ENCODE results near the gene CPNE4.

GRCh38 chr3:132037581-132037980 is 2.8 kb upstream of the CPNE4 start:
- TF ChIP-seq, protein P1, sequence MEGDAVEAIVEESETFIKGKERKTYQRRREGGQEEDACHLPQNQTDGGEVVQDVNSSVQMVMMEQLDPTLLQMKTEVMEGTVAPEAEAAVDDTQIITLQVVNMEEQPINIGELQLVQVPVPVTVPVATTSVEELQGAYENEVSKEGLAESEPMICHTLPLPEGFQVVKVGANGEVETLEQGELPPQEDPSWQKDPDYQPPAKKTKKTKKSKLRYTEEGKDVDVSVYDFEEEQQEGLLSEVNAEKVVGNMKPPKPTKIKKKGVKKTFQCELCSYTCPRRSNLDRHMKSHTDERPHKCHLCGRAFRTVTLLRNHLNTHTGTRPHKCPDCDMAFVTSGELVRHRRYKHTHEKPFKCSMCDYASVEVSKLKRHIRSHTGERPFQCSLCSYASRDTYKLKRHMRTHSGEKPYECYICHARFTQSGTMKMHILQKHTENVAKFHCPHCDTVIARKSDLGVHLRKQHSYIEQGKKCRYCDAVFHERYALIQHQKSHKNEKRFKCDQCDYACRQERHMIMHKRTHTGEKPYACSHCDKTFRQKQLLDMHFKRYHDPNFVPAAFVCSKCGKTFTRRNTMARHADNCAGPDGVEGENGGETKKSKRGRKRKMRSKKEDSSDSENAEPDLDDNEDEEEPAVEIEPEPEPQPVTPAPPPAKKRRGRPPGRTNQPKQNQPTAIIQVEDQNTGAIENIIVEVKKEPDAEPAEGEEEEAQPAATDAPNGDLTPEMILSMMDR (conservative IDR thresholded peaks at IDR 0.05; ENCODE audit: low read length) = no peak
- TF ChIP-seq EZH2phosphoT487 (IDR thresholded peaks at IDR 0.05; ENCODE audit: borderline replicate concordance) = no peak
